ENCODE data around the gene CNN1.

The CNN1 gene

GRCh38 chr19:11534538-11534937, 4.1 kb upstream of the CNN1 start:
- no peak for DNase-seq

- DNase-seq, result no peak
These were observed 3.7 kb upstream of the CNN1 start for GRCh38 chr19:11534948-11535347.

- DNase-seq, result peak in 55 of 56 donors; percentile 29 to 92 (median 69)
These were observed 2.7 kb upstream of the CNN1 start for GRCh38 chr19:11535792-11536595.

GRCh38 chr19:11539495-11540365, 1.1 kb downstream of the CNN1 start:
- peak in 1 of 56 donors; percentile 27 for DNase-seq

- DNase-seq, result no peak
These were observed 2.0 kb downstream of the CNN1 start for GRCh38 chr19:11540645-11541044.

- DNase-seq, result no peak
These were observed 2.6 kb downstream of the CNN1 start for GRCh38 chr19:11541238-11541637.

GRCh38 chr19:11547929-11548700, 9.5 kb downstream of the CNN1 start:
- no peak for DNase-seq

GRCh38 chr19:11549386-11549953, 10.8 kb downstream of the CNN1 start:
- no peak for DNase-seq

GRCh38 chr19:11550265-11550664, 11.6 kb downstream of the CNN1 start:
- no peak for DNase-seq

GRCh38 chr19:11551603-11552235, 13.1 kb downstream of the CNN1 start:
- DNase-seq, result peak in 3 of 56 donors; percentile 7 to 14 (median 10)

- no peak for DNase-seq
These were observed 14.2 kb downstream of the CNN1 start for GRCh38 chr19:11552666-11553372.

- no peak for DNase-seq
These were observed 15.5 kb downstream of the CNN1 start for GRCh38 chr19:11554160-11554559.

- DNase-seq, result peak in 7 of 56 donors; percentile 7 to 39 (median 13)
These were observed 16.6 kb downstream of the CNN1 start for GRCh38 chr19:11555246-11555645.

- DNase-seq, result no peak
These were observed 18.2 kb downstream of the CNN1 start for GRCh38 chr19:11556634-11557420.

GRCh38 chr19:11558881-11559828, 20.5 kb downstream of the CNN1 start, which contains the start of gene ELOF1:
TSS of gene ELOF1 (minus strand) at chr19:11559230. CDS start at chr19:11554347, 4,883 bp downstream.
- DNase-seq, result peak; percentile 86 to 99 (median 96)

- peak in 20 of 56 donors; percentile 7 to 67 (median 21) for DNase-seq
These were observed 21.9 kb downstream of the CNN1 start for GRCh38 chr19:11560404-11561051.

GRCh38 chr19:11563532-11563931, 24.9 kb downstream of the CNN1 start:
- DNase-seq, result no peak

All from amygdala (tissue), 56 donors.